HCT116 (cell line): ENCODE data around the gene ATP6V0C. TPM values are rescaled to one million over a fixed set of nuclear protein-coding genes. Genes with fewer than 3 reads are reported as not detected.

Experiments used
- ATAC-seq: fragments of 200-7000 bp; cut with Tn5 transposase; 2 replicates; pipeline ENCODE4 v1.9.1; 2020; ENCODE audit warnings: mild to moderate bottlenecking, moderate library complexity
- BruUV-seq: library from RNA; stranded (reverse); fragments of 400-500 nt; replicated peaks from 2 replicates; lab custom pipeline; 2021; lab: Mats Ljungman, UMichigan
- CTCF ChIA-PET: fragments of 300-600 bp; sonication (Branson Sonifier 250); formaldehyde crosslinking; loops from one replicate; lab custom pipeline; 2021; ENCODE audit warnings: antibody characterized with exemption; lab: Charles Lee
- POLR2A ChIA-PET: fragments of 300-600, 350-600 bp; sonication (Branson Sonifier 250); formaldehyde crosslinking; loops from one replicate; lab custom pipeline; 2021; ENCODE audit warnings: antibody characterized with exemption; lab: Charles Lee
- RAD21 ChIA-PET, 2 experiments: fragments of 300-600 bp; sonication (Branson Sonifier 250); formaldehyde crosslinking; loops; one replicate each; lab custom pipeline; 2023; ENCODE audit warnings: low total read pairs in 2 of 2; ENCODE audit not compliant: uncharacterized antibody in 2 of 2, unreplicated experiment in 2 of 2, low non-redundant PET in 1 of 2; lab: Charles Lee
- DNase-seq: peaks from one replicate; pipeline ENCODE4 v3.0.0-alpha.2; 2010; ENCODE audit warnings: low read depth, low spot score
- H2AFZ ChIP-seq: fragments of 200-600 bp; shearing (Covaris generic), sonication (generic); 2 replicates; pipeline ENCODE4 v1.6.1; 2017; ENCODE audit warnings: low read depth, mixed run types, mixed read lengths, antibody characterized with exemption, low read length; ENCODE audit not compliant: poor library complexity, severe bottlenecking
- H3K27ac ChIP-seq: 2 replicates; pipeline ENCODE4 v1.5.1; 2012; ENCODE audit warnings: low read depth, low read length
- H3K27me3 ChIP-seq: fragments of 200-600 bp; sonication (generic); 2 replicates; pipeline ENCODE4 v1.6.1; 2016; ENCODE audit warnings: mixed run types, low read length, mixed read lengths; ENCODE audit not compliant: insufficient read depth
- H3K36me3 ChIP-seq, 2 experiments: fragments of 200-500 bp in 1 of 2; fragments of 200-600 bp in 1 of 2; sonication (Bioruptor generic) in 1 of 2; sonication (generic) in 1 of 2; 2 replicates each; pipeline versions ENCODE4 v1.5.1 to v1.6.1; 2014 to 2016; ENCODE audit warnings: low read length in 2 of 2, inconsistent platforms in 1 of 2, mixed read lengths in 1 of 2, mixed run types in 1 of 2; ENCODE audit not compliant: insufficient read depth in 2 of 2, control insufficient read depth in 1 of 2
- H3K4me1 ChIP-seq, 2 experiments: fragments of 200-600 bp in 1 of 2; sonication (generic) in 1 of 2; 2 replicates each; pipeline versions ENCODE4 v1.5.1 to v1.6.1; 2012 to 2017; ENCODE audit warnings: low read length in 2 of 2, inconsistent platforms in 1 of 2, mild to moderate bottlenecking in 1 of 2, mixed read lengths in 1 of 2, mixed run types in 1 of 2, moderate library complexity in 1 of 2; ENCODE audit not compliant: insufficient read depth in 2 of 2, control insufficient read depth in 1 of 2
- H3K4me2 ChIP-seq: fragments of 200-600 bp; sonication (generic); 2 replicates; pipeline ENCODE4 v1.6.1; 2017; ENCODE audit warnings: mixed run types, low read length, mixed read lengths
- H3K4me3 ChIP-seq, 2 experiments: fragments of 200-600 bp in 1 of 2; sonication (generic) in 1 of 2; replicated peaks in 1 of 2; 2 replicates each; pipeline ENCODE4 v1.5.1; 2011 to 2016; ENCODE audit warnings: low read length in 2 of 2, control low read depth in 1 of 2, low read depth in 1 of 2, mild to moderate bottlenecking in 1 of 2, mixed read lengths in 1 of 2, mixed run types in 1 of 2
- H3K79me2 ChIP-seq: fragments of 200-600 bp; sonication (generic); 2 replicates; pipeline ENCODE4 v1.6.1; 2017; ENCODE audit warnings: mild to moderate bottlenecking, mixed run types, low read length, moderate library complexity, mixed read lengths; ENCODE audit not compliant: insufficient read depth
- H3K9ac ChIP-seq: fragments of 200-600 bp; sonication (generic); 2 replicates; pipeline ENCODE4 v1.6.1; 2016; ENCODE audit warnings: low read length, mixed read lengths
- H3K9me2 ChIP-seq: fragments of 200-600 bp; sonication (generic), shearing (Covaris generic); 2 replicates; pipeline ENCODE4 v1.6.1; 2017; ENCODE audit warnings: mixed run types, mild to moderate bottlenecking, moderate library complexity; ENCODE audit not compliant: insufficient read depth
- H3K9me3 ChIP-seq, 2 experiments: fragments of 200-500 bp in 1 of 2; fragments of 200-600 bp in 1 of 2; sonication (Bioruptor generic) in 1 of 2; sonication (generic) in 1 of 2; 2 replicates each; pipeline ENCODE4 v1.6.1; 2014 to 2017; ENCODE audit warnings: low read length in 2 of 2, mixed read lengths in 2 of 2, inconsistent platforms in 1 of 2, low read depth in 1 of 2, mild to moderate bottlenecking in 1 of 2, mixed run types in 1 of 2, moderate library complexity in 1 of 2; ENCODE audit not compliant: control insufficient read depth in 1 of 2, insufficient read depth in 1 of 2
- H4K20me1 ChIP-seq: fragments of 200-600 bp; sonication (generic), shearing (Covaris generic); 2 replicates; pipeline ENCODE4 v1.6.1; 2017; ENCODE audit warnings: mixed run types, mild to moderate bottlenecking, moderate library complexity; ENCODE audit not compliant: insufficient read depth
- CBX3 ChIP-seq: IDR thresholded peaks from 2 replicates; pipeline ENCODE4 v1.6.1; 2012; ENCODE audit warnings: low read depth
- EGR1 ChIP-seq: IDR thresholded peaks from 2 replicates; pipeline ENCODE4 v1.6.1; 2012; ENCODE audit warnings: low read depth
- ELF1 ChIP-seq: IDR thresholded peaks from 2 replicates; pipeline ENCODE4 v1.6.1; 2012; ENCODE audit warnings: low read depth, borderline replicate concordance
- EZH2phosphoT487 ChIP-seq: fragments of 200-600 bp; IDR thresholded peaks from 2 replicates; pipeline ENCODE4 v1.6.1; 2018; ENCODE audit warnings: antibody characterized with exemption, borderline replicate concordance
- POLR2A ChIP-seq: IDR thresholded peaks from 2 replicates; pipeline ENCODE4 v1.7.0; 2011; ENCODE audit warnings: borderline replicate concordance; ENCODE audit not compliant: insufficient read depth, insufficient read length; ENCODE audit errors: extremely low read depth
- POLR2AphosphoS5 ChIP-seq: IDR thresholded peaks from 2 replicates; pipeline ENCODE4 v1.6.1; 2011; ENCODE audit warnings: mild to moderate bottlenecking, low read depth, low read length, moderate library complexity
- RAD21 ChIP-seq: IDR thresholded peaks from 2 replicates; pipeline ENCODE4 v1.6.1; 2012; ENCODE audit warnings: low read depth, mild to moderate bottlenecking
- SP1 ChIP-seq: IDR thresholded peaks from 2 replicates; pipeline ENCODE4 v1.6.1; 2012; ENCODE audit warnings: low read depth
- YY1 ChIP-seq: IDR thresholded peaks from 2 replicates; pipeline ENCODE4 v1.6.1; 2011; ENCODE audit warnings: low read length, low read depth, moderate library complexity, mild to moderate bottlenecking; ENCODE audit not compliant: insufficient replicate concordance; ENCODE audit errors: extremely low read depth
- ZFX ChIP-seq: fragments of 450-650 bp; IDR thresholded peaks from 2 replicates; pipeline ENCODE4 v1.6.1; 2017
- ZNF274 ChIP-seq: fragments of 200-500 bp; sonication (Bioruptor generic); IDR thresholded peaks from 2 replicates; pipeline ENCODE4 v1.6.1; 2014; ENCODE audit warnings: mild to moderate bottlenecking, low read depth, low read length, inconsistent platforms
- intact Hi-C: fragments of 100-400 bp; cut with micrococcal nuclease; formaldehyde crosslinking; loops from 2 replicates; pipeline ENCODE4 v1.10.0; 2022
- total RNA-seq: library from RNA; stranded (reverse); gene quantifications from one replicate; pipeline ENCODE4 v1.2.1, GENCODE V29; 2021; ENCODE audit not compliant: unreplicated experiment
- TF ChIP-seq, protein P1 (sequence below): IDR thresholded peaks from 2 replicates; pipeline ENCODE4 v1.6.1; 2012
- TF ChIP-seq, protein P2 (sequence below), 3 experiments: fragments of 200-600 bp in 1 of 3; sonication (generic) in 1 of 3; IDR thresholded peaks in 2 of 3; conservative IDR thresholded peaks in 1 of 3; 2 replicates each; pipeline ENCODE4 v1.5.1; 2012 to 2017; ENCODE audit warnings: low read depth in 2 of 3, low read length in 2 of 3, antibody characterized with exemption in 1 of 3, borderline replicate concordance in 1 of 3, control low read depth in 1 of 3, mild to moderate bottlenecking in 1 of 3, mixed read lengths in 1 of 3, mixed run types in 1 of 3, moderate library complexity in 1 of 3; ENCODE audit not compliant: insufficient read depth in 1 of 3
- TF ChIP-seq, protein P3 (sequence below): IDR thresholded peaks from 2 replicates; pipeline ENCODE4 v1.6.1; 2012

The ATP6V0C gene
- total RNA-seq, 1 experiment from 2014 or later = 187 TPM

DNA sequence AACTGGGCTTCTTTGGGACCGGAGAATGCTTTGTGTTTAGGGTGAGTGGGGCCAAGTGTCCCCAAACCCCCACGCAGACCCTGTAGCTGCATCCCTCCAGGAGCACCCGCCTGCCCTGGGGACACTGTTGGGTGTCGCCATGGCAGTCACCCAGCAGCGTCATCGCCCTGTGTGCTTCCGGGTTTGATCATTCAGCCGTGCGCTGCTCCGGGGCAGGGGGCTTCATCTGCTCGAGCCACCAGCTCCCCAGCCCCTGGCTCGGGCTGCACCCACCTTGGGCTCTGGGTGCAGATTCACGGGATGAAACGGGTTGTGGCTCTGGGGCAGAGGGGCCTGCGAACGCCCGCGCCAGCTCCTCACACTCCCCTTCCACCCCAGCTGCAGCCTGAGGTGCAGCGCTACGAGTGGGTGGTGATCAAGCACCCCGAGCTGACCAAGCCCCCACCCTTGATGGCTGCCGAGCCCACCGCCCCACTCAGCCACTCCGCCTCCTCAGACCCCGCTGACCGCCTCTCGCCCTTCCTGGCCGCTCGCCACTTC, 13.8 kb upstream of the ATP6V0C start:
- ChIA-PET RAD21 (no interaction called here), CTCF (interaction anchor here (1.7 kb wide), 1 partner anchor 203 kb away, joined by 4 read pairs; no protein-coding TSS in a partner anchor), POLR2A (no interaction called here)
- TF ChIP-seq EGR1 (no peak), POLR2AphosphoS5 (no peak), EZH2phosphoT487 (no peak), POLR2A (no peak), CBX3 (no peak), ZNF274 (no peak), RAD21 (no peak), YY1 (no peak), ELF1 (no peak), ZFX (no peak), SP1 (no peak)
- TF ChIP-seq, protein P1, sequence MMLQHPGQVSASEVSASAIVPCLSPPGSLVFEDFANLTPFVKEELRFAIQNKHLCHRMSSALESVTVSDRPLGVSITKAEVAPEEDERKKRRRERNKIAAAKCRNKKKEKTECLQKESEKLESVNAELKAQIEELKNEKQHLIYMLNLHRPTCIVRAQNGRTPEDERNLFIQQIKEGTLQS = no peak
- TF ChIP-seq, protein P2, sequence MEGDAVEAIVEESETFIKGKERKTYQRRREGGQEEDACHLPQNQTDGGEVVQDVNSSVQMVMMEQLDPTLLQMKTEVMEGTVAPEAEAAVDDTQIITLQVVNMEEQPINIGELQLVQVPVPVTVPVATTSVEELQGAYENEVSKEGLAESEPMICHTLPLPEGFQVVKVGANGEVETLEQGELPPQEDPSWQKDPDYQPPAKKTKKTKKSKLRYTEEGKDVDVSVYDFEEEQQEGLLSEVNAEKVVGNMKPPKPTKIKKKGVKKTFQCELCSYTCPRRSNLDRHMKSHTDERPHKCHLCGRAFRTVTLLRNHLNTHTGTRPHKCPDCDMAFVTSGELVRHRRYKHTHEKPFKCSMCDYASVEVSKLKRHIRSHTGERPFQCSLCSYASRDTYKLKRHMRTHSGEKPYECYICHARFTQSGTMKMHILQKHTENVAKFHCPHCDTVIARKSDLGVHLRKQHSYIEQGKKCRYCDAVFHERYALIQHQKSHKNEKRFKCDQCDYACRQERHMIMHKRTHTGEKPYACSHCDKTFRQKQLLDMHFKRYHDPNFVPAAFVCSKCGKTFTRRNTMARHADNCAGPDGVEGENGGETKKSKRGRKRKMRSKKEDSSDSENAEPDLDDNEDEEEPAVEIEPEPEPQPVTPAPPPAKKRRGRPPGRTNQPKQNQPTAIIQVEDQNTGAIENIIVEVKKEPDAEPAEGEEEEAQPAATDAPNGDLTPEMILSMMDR (IDR thresholded peaks at IDR 0.05 in 2 of 3, conservative IDR thresholded peaks at IDR 0.05 in 1 of 3; ENCODE audit: borderline replicate concordance in 1 of 3, insufficient read depth in 1 of 3, low read depth in 2 of 3, low read length in 2 of 3) = no peak
- TF ChIP-seq, protein P3, sequence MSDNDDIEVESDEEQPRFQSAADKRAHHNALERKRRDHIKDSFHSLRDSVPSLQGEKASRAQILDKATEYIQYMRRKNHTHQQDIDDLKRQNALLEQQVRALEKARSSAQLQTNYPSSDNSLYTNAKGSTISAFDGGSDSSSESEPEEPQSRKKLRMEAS = no peak
- BruUV-seq = no TSS peak
- H3K27ac ChIP-seq = no peak overlapping the region
- no peaks in the 10 kb centered on the region for H3K27me3 ChIP-seq
- peaks cover 3 to 12% of the 10 kb centered on the region in 2 experiments; a peak in 3 of 4 replicates for H3K4me1 ChIP-seq
- no peak for ATAC-seq
- no peaks in the 10 kb centered on the region for H3K9me2 ChIP-seq
- no peaks in the 10 kb centered on the region for H4K20me1 ChIP-seq
- H3K36me3 ChIP-seq = peaks cover 0 to 4% of the 10 kb centered on the region in 2 experiments; a peak in 1 of 4 replicates
- H3K79me2 ChIP-seq = no peaks in the 10 kb centered on the region
- no peaks in the 10 kb centered on the region for H3K9me3 ChIP-seq
- DNase-seq = no peak
- no peak overlapping the region for H3K4me2 ChIP-seq
- intact Hi-C loops = loop anchor here (5.0 to 10.0 kb wide), 3 partner anchors 158 to 305 kb away; partner anchors contain the start of genes ABCA3, CASKIN1 and RNPS1
- no peak overlapping the region for H3K4me3 ChIP-seq
- no peak overlapping the region for H3K9ac ChIP-seq
- no peak overlapping the region for H2AFZ ChIP-seq
